HepG2 (cell line): ENCODE measurements around the gene CCER1. TPM values are rescaled to one million over a fixed set of nuclear protein-coding genes. Genes with fewer than 3 reads are reported as not detected.

Experiments used
- ATAC-seq: fragments of 200-7000 bp; cut with Tn5 transposase; 3 replicates; pipeline ENCODE4 v1.9.1; 2020; ENCODE audit warnings: mild to moderate bottlenecking, moderate library complexity
- BruUV-seq: library from RNA; stranded (reverse); fragments of 400-500 nt; replicated peaks from 2 replicates; lab custom pipeline; 2021; lab: Mats Ljungman, UMichigan
- CTCF ChIA-PET: fragments of 300-600 bp; formaldehyde crosslinking; extraction: SDS; loops from one replicate; lab custom pipeline; 2021; ENCODE audit warnings: low total read pairs, inconsistent platforms, low intra/inter-chr PET ratio; lab: Yijun Ruan, JAX
- POLR2A ChIA-PET: fragments of 350-600 bp; sonication (Branson Sonifier 250); formaldehyde crosslinking; loops from one replicate; lab custom pipeline; 2020; ENCODE audit warnings: antibody characterized with exemption, inconsistent platforms; lab: Yijun Ruan, JAX
- DNase-seq: peaks from one replicate; pipeline ENCODE4 v3.0.0-alpha.2; 2015; ENCODE audit warnings: low spot score
- FAIRE-seq: peaks from 3 replicates; lab custom pipeline; 2011; peaks lifted over from hg19 to GRCh38; lab: Jason Lieb, UNC
- H2AFZ ChIP-seq: one replicate; pipeline ENCODE4 v1.6.1; 2011; ENCODE audit warnings: low read length, inconsistent platforms
- H3K27ac ChIP-seq: fragments of 300-600 bp; 3 replicates; pipeline ENCODE4 v1.8.0; 2011; ENCODE audit warnings: mixed run types, mild to moderate bottlenecking, mixed read lengths, low read length, inconsistent platforms; ENCODE audit not compliant: insufficient read depth; ENCODE audit errors: extremely low read length
- H3K27me3 ChIP-seq, 2 experiments: fragments of 200-600 bp in 1 of 2; 2 replicates in 1 of 2; 3 replicates in 1 of 2; pipeline versions ENCODE4 v1.6.0 to v1.8.0; 2011; ENCODE audit warnings: low read length in 2 of 2, mild to moderate bottlenecking in 2 of 2, moderate library complexity in 2 of 2, inconsistent platforms in 1 of 2; ENCODE audit not compliant: insufficient read depth in 2 of 2, control insufficient read depth in 1 of 2
- H3K36me3 ChIP-seq, 2 experiments: fragments of 200-600 bp in 1 of 2; replicated peaks in 1 of 2; 2 replicates in 1 of 2; 3 replicates in 1 of 2; pipeline versions ENCODE4 v1.5.1 to v1.8.0; 2011; ENCODE audit warnings: low read length in 2 of 2, inconsistent platforms in 1 of 2; ENCODE audit not compliant: insufficient read depth in 2 of 2, control insufficient read depth in 1 of 2
- H3K4me1 ChIP-seq: 2 replicates; pipeline ENCODE4 v1.5.1; 2012; ENCODE audit warnings: low read length, inconsistent platforms; ENCODE audit not compliant: insufficient read depth
- H3K4me2 ChIP-seq: 2 replicates; pipeline ENCODE4 v1.6.0; 2011; ENCODE audit warnings: low read depth, low read length, inconsistent platforms
- H3K4me3 ChIP-seq, 3 experiments: fragments of 200-600 bp in 1 of 3; sonication (generic), shearing (Covaris generic) in 1 of 3; replicated peaks in 1 of 3; 2 replicates each; pipeline ENCODE4 v1.5.1; 2011 to 2016; ENCODE audit warnings: low read length in 3 of 3, inconsistent platforms in 2 of 3, low read depth in 2 of 3, mild to moderate bottlenecking in 2 of 3, control low read depth in 1 of 3, mixed read lengths in 1 of 3; ENCODE audit not compliant: insufficient read depth in 1 of 3
- H3K79me2 ChIP-seq: one replicate; pipeline ENCODE4 v1.6.1; 2011; ENCODE audit warnings: low read length, inconsistent platforms; ENCODE audit not compliant: insufficient read depth
- H3K9ac ChIP-seq: 2 replicates; pipeline ENCODE4 v1.6.0; 2011; ENCODE audit warnings: mild to moderate bottlenecking, low read depth, low read length, inconsistent platforms; ENCODE audit not compliant: insufficient read depth
- H3K9me3 ChIP-seq: 2 replicates; pipeline ENCODE4 v1.5.1; 2012; ENCODE audit warnings: mild to moderate bottlenecking, low read length
- H4K20me1 ChIP-seq: 2 replicates; pipeline ENCODE4 v1.6.0; 2011; ENCODE audit warnings: inconsistent platforms, mild to moderate bottlenecking, low read length, moderate library complexity; ENCODE audit not compliant: insufficient read depth
- ARID3A ChIP-seq: IDR thresholded peaks from 2 replicates; pipeline ENCODE4 v1.6.1; 2012; ENCODE audit warnings: low read depth, low read length, improper control_type of control experiment
- ATF5 ChIP-seq: sonication (generic); formaldehyde crosslinking; IDR thresholded peaks from 2 replicates; pipeline ENCODE4 v1.4.0; 2020; ENCODE audit warnings: mild to moderate bottlenecking, low read depth, missing genetic modification reagents
- ATF7-NPFF ChIP-seq: sonication (generic); formaldehyde crosslinking; IDR thresholded peaks from 2 replicates; pipeline ENCODE4 v1.8.1; 2023; ENCODE audit warnings: mild to moderate bottlenecking, low read depth, missing genetic modification reagents, moderate library complexity
- EEA1 ChIP-seq: sonication (generic); formaldehyde crosslinking; IDR thresholded peaks from 2 replicates; pipeline ENCODE4 v1.5.1; 2020; ENCODE audit warnings: mild to moderate bottlenecking, missing genetic modification reagents, borderline replicate concordance
- MAFF ChIP-seq: IDR thresholded peaks from 2 replicates; pipeline ENCODE4 v1.6.1; 2011; ENCODE audit warnings: low read depth, low read length, improper control_type of control experiment
- NCOR1 ChIP-seq: fragments of 200-600 bp; sonication (generic); IDR thresholded peaks from 2 replicates; pipeline ENCODE4 v1.7.0; 2017; ENCODE audit warnings: antibody characterized with exemption, low read length, borderline replicate concordance
- NFRKB ChIP-seq: fragments of 450-650 bp; IDR thresholded peaks from 2 replicates; pipeline ENCODE4 v1.6.1; 2017
- SIX4 ChIP-seq: sonication (generic); formaldehyde crosslinking; IDR thresholded peaks from 2 replicates; pipeline ENCODE4 v1.4.0; 2020; ENCODE audit warnings: missing genetic modification reagents
- SOX13 ChIP-seq, 3 experiments: fragments of 450-650 bp in 1 of 3; sonication (generic) in 1 of 3; formaldehyde crosslinking in 1 of 3; IDR thresholded peaks in 2 of 3; conservative IDR thresholded peaks in 1 of 3; 2 replicates each; pipeline versions ENCODE4 v1.5.0 to v1.6.1; 2016 to 2020; ENCODE audit warnings: antibody characterized with exemption in 1 of 3, mild to moderate bottlenecking in 1 of 3, missing compliant biosample characterization in 1 of 3, missing genetic modification reagents in 1 of 3, moderate library complexity in 1 of 3
- TERF1 ChIP-seq: sonication (generic); formaldehyde crosslinking; IDR thresholded peaks from 2 replicates; pipeline ENCODE4 v1.8.0; 2022; ENCODE audit warnings: mild to moderate bottlenecking, missing genetic modification reagents, moderate library complexity
- TP53 ChIP-seq: sonication (generic); formaldehyde crosslinking; conservative IDR thresholded peaks from 2 replicates; pipeline ENCODE4 v1.4.0; 2020; ENCODE audit warnings: missing genetic modification reagents
- ZHX1 ChIP-seq: sonication (generic); formaldehyde crosslinking; IDR thresholded peaks from 2 replicates; pipeline ENCODE4 v1.8.1; 2022; ENCODE audit warnings: low read depth, mild to moderate bottlenecking, missing genetic modification reagents
- ZKSCAN1 ChIP-seq: fragments of 150-350 bp; IDR thresholded peaks from 2 replicates; pipeline ENCODE4 v1.6.1; 2014; ENCODE audit warnings: low read length
- ZNF263 ChIP-seq: sonication (generic); formaldehyde crosslinking; IDR thresholded peaks from 2 replicates; pipeline ENCODE4 v1.4.0; 2020; ENCODE audit warnings: missing genetic modification reagents
- WGBS: methylation state at CpG from one replicate; pipeline ENCODE4 v1.1.6; 2017; ENCODE audit warnings: low lambda C conversion rate; 5-methylcytosine and 5-hydroxymethylcytosine counted together
- in situ Hi-C: cut with HindIII; loops from 2 replicates; pipeline ENCODE4 v1.10.0; 2017; ENCODE audit warnings: low pct_unique_long_range_greater_than_20kb; ENCODE audit not compliant: extremely low pct_ligation_motif_present
- intact Hi-C: fragments of 100-400 bp; cut with micrococcal nuclease; formaldehyde crosslinking; loops from one replicate; pipeline ENCODE4 v1.10.0; 2022; ENCODE audit not compliant: unreplicated experiment
- polyA plus RNA-seq, 8 experiments: library from polyadenylated mRNA; depleted of rRNA in 3 of 8; stranded (reverse) in 7 of 8; unstranded in 1 of 8; fragments of >200 nt; fragmentation: Illumina TruSeq in 4 of 8; extraction: Trizol in 4 of 8; gene quantifications; 2 replicates each; pipeline versions ENCODE4 v1.2.1 to v1.2.3, GENCODE V29; 2011 to 2016; ENCODE audit warnings: low read depth in 4 of 8, missing spikeins in 1 of 8, mixed read lengths in 1 of 8; ENCODE audit not compliant: insufficient read depth in 1 of 8
- total RNA-seq, 5 experiments: library from RNA; depleted of rRNA; stranded (reverse); fragments of >200 nt; fragmentation: Illumina TruSeq; extraction: Trizol; gene quantifications; 2 replicates each; pipeline ENCODE4 v1.2.3, GENCODE V29; 2016; ENCODE audit warnings: low read depth in 1 of 5

The CCER1 gene
- total and polyA plus RNA-seq, 2 of the 13 experiments (the other 11 are each of a cell fraction or from before 2014, with no cell fraction given): not detected

GRCh38 chr12:90963946-90964345 lies 9.0 kb upstream of the CCER1 start (continued):
- TF ChIP-seq ZHX1 (CRISPR knock-in tag) (no peak), ATF7-NPFF (no peak), SOX13 (IDR thresholded peaks at IDR 0.05) (no peak), SOX13 (CRISPR knock-in tag; conservative IDR thresholded peaks at IDR 0.05 in 1 of 2, IDR thresholded peaks at IDR 0.05 in 1 of 2) (no peak), NFRKB (no peak), NCOR1 (no peak), ARID3A (no peak), ZNF263 (no peak), ATF5 (no peak)

GRCh38 chr12:90961154-90961553 lies 6.2 kb upstream of the CCER1 start:
- H3K4me3 ChIP-seq: no peak overlapping the region
- CTCF ChIA-PET: no interaction called here
- 28% methylated on average over 4 of the region's 4 CpGs for WGBS
- no peaks in the 10 kb centered on the region for H4K20me1 ChIP-seq
- no peak overlapping the region for H2AFZ ChIP-seq
- H3K9ac ChIP-seq: no peak overlapping the region
- POLR2A ChIA-PET: no interaction called here
- H3K4me1 ChIP-seq: no peaks in the 10 kb centered on the region
- no peaks in the 10 kb centered on the region for H3K9me3 ChIP-seq
- in situ Hi-C loops (loop anchor here (25.0 kb wide), 1 partner anchor 376 kb away; no protein-coding TSS in a partner anchor), intact Hi-C loops (no loop called here)
- H3K27ac ChIP-seq: no peak overlapping the region
- no peaks in the 10 kb centered on the region for H3K79me2 ChIP-seq
- no peak overlapping the region for H3K4me2 ChIP-seq
- DNase-seq (no peak), ATAC-seq (no peak), FAIRE-seq (no peak)
- H3K36me3 ChIP-seq: no peaks in the 10 kb centered on the region
- H3K27me3 ChIP-seq: no peaks in the 10 kb centered on the region
- BruUV-seq: no TSS peak
- no peak for TF ChIP-seq TERF1 (CRISPR knock-in tag)
- TF ChIP-seq ZKSCAN1: no peak
- TF ChIP-seq MAFF: no peak
- TF ChIP-seq TP53 (CRISPR knock-in tag): no peak
- no peak for TF ChIP-seq SIX4 (CRISPR knock-in tag)
- no peak for TF ChIP-seq EEA1 (CRISPR knock-in tag)
